Erythroblast (primary cell): ENCODE results near the gene TMEM52B.
"Not testable (repeated sequence)": the region's sequence is repeated elsewhere in the genome, so short reads cannot be mapped to it uniquely, and the experiment has no call there.

Experiments
- DNase-seq, 2 experiments: peaks; one replicate each; lab custom pipeline; 2025; lab: John Stamatoyannopoulos, UW
- GATA1 ChIP-seq: IDR thresholded peaks from 2 replicates; pipeline ENCODE4 v1.6.1; 2011; ENCODE audit warnings: low read depth, mild to moderate bottlenecking, control low read depth, low read length, moderate library complexity
- POLR2A ChIP-seq: IDR thresholded peaks from 2 replicates; pipeline ENCODE4 v1.6.1; 2011; ENCODE audit warnings: mild to moderate bottlenecking, low read length

The TMEM52B gene

DNA sequence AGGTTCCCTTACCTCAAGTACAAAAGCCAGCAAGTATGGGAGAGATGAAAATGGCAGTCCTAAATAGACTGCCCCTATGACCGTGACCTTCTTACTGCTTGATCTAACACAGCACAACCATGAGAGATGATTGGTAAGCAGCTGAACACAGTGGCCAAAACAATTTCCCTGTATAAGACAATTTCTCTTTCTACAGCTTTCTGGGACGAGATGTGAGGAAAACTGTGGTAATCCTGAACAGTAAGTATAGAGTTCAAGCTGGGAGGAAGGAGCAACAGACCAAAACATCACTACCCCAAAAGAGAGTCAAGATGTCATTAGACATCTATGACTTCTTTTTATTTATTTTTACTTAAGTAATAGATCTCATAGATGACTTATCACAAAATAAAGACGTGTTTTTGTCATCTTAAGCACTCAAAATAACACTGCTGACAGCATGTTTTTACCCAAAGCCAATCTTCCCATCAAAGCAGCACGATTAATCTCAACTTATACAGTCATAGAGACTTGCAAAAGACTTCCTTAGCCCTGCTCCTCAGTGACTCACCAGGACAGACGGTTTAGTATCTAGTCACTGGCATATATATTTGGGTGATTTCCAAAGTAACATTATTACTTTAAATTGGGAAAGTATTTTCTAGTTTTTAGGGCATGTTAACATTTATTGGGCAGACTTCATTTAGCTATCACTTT, 3.7 kb downstream of the TMEM52B start:
- TF ChIP-seq POLR2A: no peak
- TF ChIP-seq GATA1: no peak
- DNase-seq: peak in 1 of 2 experiments; percentile 2

- no peak for DNase-seq
- TF ChIP-seq GATA1 (no peak), POLR2A (no peak)
Measured at GRCh38 chr12:10184261-10184843, 5.5 kb downstream of the TMEM52B start.

DNA sequence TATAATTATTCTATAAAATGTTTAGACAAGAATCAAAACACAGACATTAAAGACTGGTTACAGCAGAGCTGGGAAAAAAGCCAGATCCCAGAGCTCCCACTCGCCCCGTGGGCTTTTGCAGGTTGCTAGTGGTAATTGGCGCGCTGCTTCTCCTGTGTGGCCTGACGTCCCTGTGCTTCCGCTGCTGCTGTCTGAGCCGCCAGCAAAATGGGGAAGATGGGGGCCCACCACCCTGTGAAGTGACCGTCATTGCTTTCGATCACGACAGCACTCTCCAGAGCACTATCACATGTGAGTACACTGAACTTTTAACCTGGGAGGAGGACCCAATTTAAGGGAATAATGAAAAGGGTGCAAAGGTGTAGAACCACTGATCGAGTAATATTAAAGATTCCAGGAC, 7.5 kb downstream of the TMEM52B start:
- no peak for TF ChIP-seq POLR2A
- no peak for TF ChIP-seq GATA1
- no peak for DNase-seq

DNA sequence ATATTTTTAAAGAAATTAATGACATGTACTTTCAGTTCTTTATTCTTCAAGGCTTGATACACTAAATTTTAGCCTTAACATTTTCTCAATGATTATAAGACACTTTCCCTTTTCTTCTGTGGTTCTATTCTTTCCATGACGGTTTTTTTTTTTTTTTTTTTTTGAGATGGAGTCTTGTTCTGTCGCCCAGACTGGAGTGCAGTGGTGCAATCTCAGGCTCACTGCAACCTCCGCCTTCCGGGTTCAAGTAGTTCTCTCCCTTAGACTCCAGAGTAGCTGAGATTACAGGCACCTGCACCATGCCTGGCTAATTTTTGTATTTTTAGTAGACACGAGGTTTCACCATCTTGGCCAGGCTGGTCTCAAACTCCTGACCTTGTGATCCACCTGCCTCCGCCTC, 8.1 kb downstream of the TMEM52B start:
- not testable (repeated sequence) for DNase-seq

DNA sequence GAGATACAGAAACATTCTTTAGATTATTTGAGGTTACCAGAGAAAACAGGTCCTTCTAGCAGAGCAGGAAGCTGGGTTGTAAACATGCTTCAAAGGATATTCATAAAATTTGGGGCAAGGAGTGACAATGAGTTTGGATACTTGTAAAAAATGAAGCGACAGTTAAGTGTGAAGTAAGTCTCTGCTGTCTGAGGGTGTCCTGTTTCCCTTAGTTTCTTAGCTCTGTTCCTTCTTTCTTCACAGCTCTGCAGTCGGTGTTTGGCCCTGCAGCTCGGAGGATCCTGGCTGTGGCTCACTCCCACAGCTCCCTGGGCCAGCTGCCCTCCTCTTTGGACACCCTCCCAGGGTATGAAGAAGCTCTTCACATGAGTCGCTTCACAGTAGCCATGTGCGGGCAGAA, 10.8 kb downstream of the TMEM52B start:
- DNase-seq: no peak
- TF ChIP-seq POLR2A: no peak
- TF ChIP-seq GATA1: no peak

GRCh38 chr12:10190558-10191388, 11.9 kb downstream of the TMEM52B start:
- no peak for TF ChIP-seq POLR2A
- peak; percentile 47 to 64 for DNase-seq

DNA sequence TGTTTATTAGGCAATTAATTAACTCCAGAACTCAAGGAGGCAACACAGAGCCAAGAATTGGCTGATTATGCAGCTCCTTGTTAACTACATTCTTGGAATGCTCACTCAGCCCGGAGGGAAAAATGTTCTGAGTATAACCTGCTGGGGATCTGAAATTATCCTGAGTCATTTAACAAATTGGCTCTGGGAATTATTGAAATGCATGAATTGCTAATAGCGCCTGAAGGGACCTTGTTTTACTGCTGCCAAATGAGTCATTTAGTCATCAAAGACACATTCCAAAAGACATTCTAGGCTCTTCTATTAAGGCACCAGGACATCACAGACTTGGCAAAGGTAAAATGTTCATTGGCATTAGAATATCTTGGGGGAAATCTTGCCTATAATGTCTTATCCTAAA, 13.0 kb downstream of the TMEM52B start:
- no peak for DNase-seq

GRCh38 chr12:10194160-10194670, 15.4 kb downstream of the TMEM52B start:
- DNase-seq: no peak
- TF ChIP-seq POLR2A (no peak), GATA1 (no peak)

More for the DNA sequence above, 13.0 kb downstream of the TMEM52B start:
- TF ChIP-seq GATA1 (no peak), POLR2A (no peak)

- no peak for TF ChIP-seq GATA1
- TF ChIP-seq POLR2A: no peak
- DNase-seq: no peak
Measured at GRCh38 chr12:10196210-10196609, 17.4 kb downstream of the TMEM52B start.

DNA sequence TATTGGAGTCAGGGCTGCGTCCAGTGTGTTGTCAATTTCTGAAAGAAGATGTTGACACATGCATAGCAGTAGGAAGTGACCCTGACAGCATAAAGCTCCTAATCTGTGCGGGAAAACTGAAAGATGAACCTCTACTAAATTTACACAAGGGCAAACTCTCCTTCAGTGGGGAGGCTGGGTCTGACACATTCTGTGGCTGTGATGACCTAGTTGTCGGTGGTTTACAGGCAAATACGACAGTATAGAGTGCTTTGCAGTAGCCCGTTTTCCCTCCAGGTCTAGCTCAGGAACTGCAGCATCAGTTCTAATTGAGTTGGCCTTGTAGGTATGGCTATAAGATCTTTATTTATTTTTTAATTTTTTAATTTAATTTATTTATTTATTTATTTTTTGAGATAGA, 19.0 kb downstream of the TMEM52B start:
- DNase-seq: no peak
- TF ChIP-seq GATA1: no peak
- no peak for TF ChIP-seq POLR2A

GRCh38 chr12:10204495-10204894, 25.7 kb downstream of the TMEM52B start:
- not testable (repeated sequence) for DNase-seq

DNA sequence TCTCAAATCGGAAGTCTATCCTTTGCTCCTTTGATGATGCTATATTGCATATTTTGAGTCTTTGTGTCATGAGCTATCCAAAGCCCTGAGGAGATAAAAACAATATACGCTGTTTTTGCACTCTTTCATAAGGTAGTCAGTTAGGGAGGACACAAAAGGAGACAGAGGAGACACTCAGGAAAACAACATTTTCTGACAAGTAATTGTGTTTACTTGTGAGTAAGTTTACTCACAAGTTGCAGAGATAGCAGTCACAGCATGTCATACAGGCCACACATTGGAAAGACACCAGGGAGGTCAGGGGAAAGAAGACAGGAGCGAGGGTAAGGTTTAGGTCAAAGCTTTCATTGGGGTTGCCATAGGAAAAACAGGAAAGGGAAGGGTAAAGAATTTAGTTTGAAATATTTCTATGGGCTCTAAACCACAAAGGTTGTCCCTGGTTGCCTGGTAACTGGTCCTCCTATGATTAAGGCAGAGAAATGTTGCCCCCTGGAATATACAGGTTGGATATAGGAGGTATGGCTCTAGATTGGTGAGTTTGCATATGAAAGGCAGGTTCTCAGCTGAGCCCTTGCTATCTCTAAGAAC, 26.5 kb downstream of the TMEM52B start:
- DNase-seq: no peak
- TF ChIP-seq GATA1 (no peak), POLR2A (no peak)

DNA sequence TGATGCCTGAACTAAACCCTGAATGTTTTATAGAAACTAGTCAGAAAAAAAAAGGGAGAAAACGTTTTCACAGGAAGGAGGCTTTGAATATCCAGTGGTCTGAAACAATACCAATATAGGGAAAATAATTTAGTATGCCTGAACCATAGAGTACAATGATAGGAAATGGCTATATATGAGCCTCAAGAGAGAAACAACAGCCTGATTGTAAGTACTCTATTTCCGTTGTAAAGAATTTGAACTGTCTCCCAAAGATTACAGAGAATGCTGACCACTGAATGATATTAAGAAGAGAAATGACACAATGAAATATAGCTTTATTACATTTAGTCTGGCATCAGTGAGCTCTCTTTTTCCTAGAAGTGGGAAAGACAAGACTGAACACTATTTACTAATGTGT, 28.3 kb downstream of the TMEM52B start:
- no peak for DNase-seq
- no peak for TF ChIP-seq POLR2A
- TF ChIP-seq GATA1: no peak

DNA sequence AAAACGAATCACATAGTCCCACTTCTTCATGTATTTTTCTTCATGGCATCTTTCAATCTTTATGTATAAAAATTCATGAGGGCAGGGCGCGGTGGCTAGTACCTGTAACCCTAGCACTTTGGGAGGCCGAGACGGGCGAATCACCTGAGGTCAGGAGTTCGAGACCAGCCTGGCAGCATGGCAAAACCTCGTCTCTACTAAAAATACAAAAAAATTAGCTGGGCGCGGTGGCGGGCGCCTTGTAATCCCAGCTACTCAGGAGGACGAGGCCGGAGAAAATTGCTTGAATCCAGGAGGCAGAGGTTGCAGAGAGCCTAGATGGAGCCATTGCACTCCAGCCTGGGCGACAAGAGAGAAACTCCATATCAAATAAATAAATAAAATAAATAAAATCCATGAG, 31.4 kb downstream of the TMEM52B start:
- no peak for TF ChIP-seq POLR2A
- TF ChIP-seq GATA1: no peak
- DNase-seq: no peak
